NB4 (cell line): ENCODE measurements around the gene IQGAP2.

ENCODE experiments used
- CTCF ChIP-seq: IDR thresholded peaks from one replicate; pipeline ENCODE4 v1.5.1; 2012; ENCODE audit warnings: low read depth, low read length
- MAX ChIP-seq: IDR thresholded peaks from 2 replicates; pipeline ENCODE4 v1.6.1; 2011; ENCODE audit warnings: low read depth, low read length
- MYC ChIP-seq: IDR thresholded peaks from 2 replicates; pipeline ENCODE4 v1.6.1; 2011; ENCODE audit warnings: low read depth, low read length
- POLR2A ChIP-seq: IDR thresholded peaks from 2 replicates; pipeline ENCODE4 v1.6.1; 2011; ENCODE audit warnings: mild to moderate bottlenecking; ENCODE audit not compliant: insufficient read length; ENCODE audit errors: extremely low read depth

- TF ChIP-seq CTCF (no peak), POLR2A (no peak), MYC (no peak), MAX (no peak)
Measured at GRCh38 chr5:76754668-76755078, 351.6 kb downstream of the IQGAP2 start.
